Uterus (tissue), 2 donors: ENCODE measurements around the gene PLCB2.

Source experiments
- POLR2A ChIP-seq, 2 donors: fragments of 450-650 bp; IDR thresholded peaks; one replicate each; pipeline ENCODE4 v1.6.1; 2016; ENCODE audit warnings: antibody characterized with exemption in 2 of 2, mild to moderate bottlenecking in 1 of 2, moderate library complexity in 1 of 2
- TF ChIP-seq, protein P1 (sequence below), 4 experiments: fragments of 200-600 bp in 2 of 4; fragments of 450-650 bp in 2 of 4; sonication (generic) in 2 of 4; IDR thresholded peaks; one replicate each; pipeline ENCODE4 v1.5.1; 2016 to 2019; ENCODE audit warnings: antibody characterized with exemption in 4 of 4, mild to moderate bottlenecking in 2 of 4, moderate library complexity in 1 of 4

DNA sequence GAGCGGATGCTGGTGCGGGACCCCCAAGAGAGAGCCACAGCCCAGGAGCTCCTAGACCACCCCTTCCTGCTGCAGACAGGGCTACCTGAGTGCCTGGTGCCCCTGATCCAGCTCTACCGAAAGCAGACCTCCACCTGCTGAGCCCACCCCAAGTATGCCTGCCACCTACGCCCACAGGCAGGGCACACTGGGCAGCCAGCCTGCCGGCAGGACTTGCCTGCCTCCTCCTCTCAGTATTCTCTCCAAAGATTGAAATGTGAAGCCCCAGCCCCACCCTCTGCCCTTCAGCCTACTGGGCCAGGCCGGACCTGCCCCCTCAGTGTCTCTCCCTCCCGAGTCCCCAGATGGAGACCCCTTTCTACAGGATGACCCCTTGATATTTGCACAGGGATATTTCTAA, 31.8 kb downstream of the PLCB2 start:
- TF ChIP-seq, protein P1, sequence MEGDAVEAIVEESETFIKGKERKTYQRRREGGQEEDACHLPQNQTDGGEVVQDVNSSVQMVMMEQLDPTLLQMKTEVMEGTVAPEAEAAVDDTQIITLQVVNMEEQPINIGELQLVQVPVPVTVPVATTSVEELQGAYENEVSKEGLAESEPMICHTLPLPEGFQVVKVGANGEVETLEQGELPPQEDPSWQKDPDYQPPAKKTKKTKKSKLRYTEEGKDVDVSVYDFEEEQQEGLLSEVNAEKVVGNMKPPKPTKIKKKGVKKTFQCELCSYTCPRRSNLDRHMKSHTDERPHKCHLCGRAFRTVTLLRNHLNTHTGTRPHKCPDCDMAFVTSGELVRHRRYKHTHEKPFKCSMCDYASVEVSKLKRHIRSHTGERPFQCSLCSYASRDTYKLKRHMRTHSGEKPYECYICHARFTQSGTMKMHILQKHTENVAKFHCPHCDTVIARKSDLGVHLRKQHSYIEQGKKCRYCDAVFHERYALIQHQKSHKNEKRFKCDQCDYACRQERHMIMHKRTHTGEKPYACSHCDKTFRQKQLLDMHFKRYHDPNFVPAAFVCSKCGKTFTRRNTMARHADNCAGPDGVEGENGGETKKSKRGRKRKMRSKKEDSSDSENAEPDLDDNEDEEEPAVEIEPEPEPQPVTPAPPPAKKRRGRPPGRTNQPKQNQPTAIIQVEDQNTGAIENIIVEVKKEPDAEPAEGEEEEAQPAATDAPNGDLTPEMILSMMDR (IDR thresholded peaks at IDR 0.05): no peak
- no peak for TF ChIP-seq POLR2A (IDR thresholded peaks at IDR 0.05)
